Dermis microvascular lymphatic vessel endothelial cell (primary cell): ENCODE measurements around the gene LNX2. TPM values are rescaled to one million over a fixed set of nuclear protein-coding genes. Genes with fewer than 3 reads are reported as not detected.
A peak's percentile ranks its signal among the peaks of the same experiment; 100 is the strongest.

Source experiments
- DNase-seq, 2 donors: peaks; one replicate each; pipeline versions ENCODE4 v3.0.0 to v3.0.0-alpha.2; 2010; ENCODE audit warnings: low read depth in 2 of 2
- total RNA-seq: library from RNA; depleted of rRNA; stranded (reverse); fragments of >200 nt; gene quantifications from 2 replicates; pipeline ENCODE4 v1.2.1, GENCODE V29; 2014

Gene LNX2
- total RNA-seq, 1 donor from 2014 or later: 9.0 TPM

GRCh38 chr13:27607125-27607524 is 13.2 kb downstream of the LNX2 start:
- DNase-seq: peak in 1 of 2 donors; percentile 81

GRCh38 chr13:27605610-27606200 is 14.6 kb downstream of the LNX2 start:
- no peak for DNase-seq

GRCh38 chr13:27605099-27605498 is 15.2 kb downstream of the LNX2 start:
- DNase-seq: no peak

- DNase-seq: no peak
Observed at GRCh38 chr13:27601803-27602202, 18.5 kb downstream of the LNX2 start.

- DNase-seq: no peak
Observed at GRCh38 chr13:27601208-27601607, 19.1 kb downstream of the LNX2 start.

GRCh38 chr13:27600711-27601110 is 19.6 kb downstream of the LNX2 start:
- DNase-seq: no peak

GRCh38 chr13:27599845-27600553 is 20.3 kb downstream of the LNX2 start:
- peak; percentile 47 to 77 for DNase-seq

GRCh38 chr13:27599096-27599495 is 21.2 kb downstream of the LNX2 start:
- DNase-seq: no peak

- no peak for DNase-seq
Observed at GRCh38 chr13:27595055-27595811, 25.1 kb downstream of the LNX2 start.

GRCh38 chr13:27593267-27593666 is 27.1 kb downstream of the LNX2 start:
- DNase-seq: no peak

- no peak for DNase-seq
Observed at GRCh38 chr13:27592865-27593264, 27.5 kb downstream of the LNX2 start.

- no peak for DNase-seq
Observed at GRCh38 chr13:27588405-27588804, 31.9 kb downstream of the LNX2 start.

- DNase-seq: no peak
Observed at GRCh38 chr13:27587095-27587746, 33.1 kb downstream of the LNX2 start.

GRCh38 chr13:27583645-27584044 is 36.7 kb downstream of the LNX2 start:
- peak; percentile 55 to 58 for DNase-seq

GRCh38 chr13:27578121-27579030 is 42.0 kb downstream of the LNX2 start:
- DNase-seq: peak in 1 of 2 donors; percentile 53

- no peak for DNase-seq
Observed at GRCh38 chr13:27574661-27575060, 45.7 kb downstream of the LNX2 start.

- DNase-seq: peak in 1 of 2 donors; percentile 65
Observed at GRCh38 chr13:27573265-27573664, 47.1 kb downstream of the LNX2 start.

GRCh38 chr13:27572234-27572901 is 48.0 kb downstream of the LNX2 start:
- peak in 1 of 2 donors; percentile 20 for DNase-seq

GRCh38 chr13:27570906-27571305 is 49.4 kb downstream of the LNX2 start:
- no peak for DNase-seq

- no peak for DNase-seq
Observed at GRCh38 chr13:27569405-27569804, 50.9 kb downstream of the LNX2 start.
